AG10803 (cell line): ENCODE results near the gene BAAT.

Experiments
- DNase-seq: peaks from one replicate; pipeline ENCODE4 v3.0.0; 2010; ENCODE audit warnings: low read depth
- H3K4me3 ChIP-seq: 2 replicates; pipeline ENCODE4 v1.5.1; 2011; ENCODE audit warnings: mild to moderate bottlenecking, low read length, control low read depth
- CTCF ChIP-seq: conservative IDR thresholded peaks from 2 replicates; pipeline ENCODE4 v1.5.1; 2011; ENCODE audit warnings: mild to moderate bottlenecking, low read length, control low read depth, inconsistent platforms

The BAAT gene

GRCh38 chr9:101398930-101399642 lies 14.3 kb upstream of the BAAT start:
- no peak for DNase-seq
- H3K4me3 ChIP-seq: peak overlapping the region; percentile 81
- TF ChIP-seq CTCF: no peak

GRCh38 chr9:101398068-101398929 lies 13.5 kb upstream of the BAAT start, which contains the start of the genes MRPL50 and ZNF189:
MRPL50 (minus strand) TSS chr9:101398618; CDS start chr9:101398592, 26 bp downstream.
ZNF189 (plus strand) TSS chr9:101398851; CDS start chr9:101399157, 306 bp downstream.
- peak; percentile 99 for DNase-seq
- H3K4me3 ChIP-seq: peak within 1 kb of the TSS; percentile 85
- TF ChIP-seq CTCF: no peak

GRCh38 chr9:101397746-101398067 lies 12.9 kb upstream of the BAAT start:
- H3K4me3 ChIP-seq: peak overlapping the region; percentile 85
- TF ChIP-seq CTCF: no peak
- DNase-seq: no peak

- no peak for DNase-seq
- no peak overlapping the region for H3K4me3 ChIP-seq
- TF ChIP-seq CTCF: no peak
Measured at GRCh38 chr9:101394687-101395086, 9.9 kb upstream of the BAAT start.

GRCh38 chr9:101393135-101393534 lies 8.3 kb upstream of the BAAT start:
- TF ChIP-seq CTCF: no peak
- no peak overlapping the region for H3K4me3 ChIP-seq
- no peak for DNase-seq

GRCh38 chr9:101388507-101388993 lies 3.7 kb upstream of the BAAT start:
- DNase-seq: no peak
- no peak overlapping the region for H3K4me3 ChIP-seq
- peak; percentile 46 for TF ChIP-seq CTCF
